Gastrocnemius medialis (tissue), 4 donors: ENCODE results near the gene DCTD. TPM values are rescaled to one million over a fixed set of nuclear protein-coding genes. Genes with fewer than 3 reads are reported as not detected.

Experiments used
- ATAC-seq, 2 donors: fragments of 150-250 bp; one replicate each; pipeline ENCODE4 v1.9.1; 2016
- DNase-seq, 2 donors: peaks; one replicate each; pipeline ENCODE4 v3.0.0-alpha.2; 2019
- H3K27ac ChIP-seq, 4 donors: fragments of 200-600 bp; sonication (generic); 1 replicate in 1 of 4; 2 replicates in 3 of 4; pipeline ENCODE4 v1.5.1; 2016 to 2018; ENCODE audit warnings: mild to moderate bottlenecking in 2 of 4, moderate library complexity in 1 of 4
- H3K27me3 ChIP-seq, 3 donors: fragments of 200-600 bp; sonication (generic) in 2 of 3; 1 replicate in 1 of 3; 2 replicates in 2 of 3; pipeline versions ENCODE4 v1.5.1 to v1.6.0; 2016 to 2019; ENCODE audit warnings: mild to moderate bottlenecking in 1 of 3, moderate library complexity in 1 of 3
- H3K36me3 ChIP-seq, 2 donors: fragments of 200-600 bp; sonication (generic) in 1 of 2; one replicate each; pipeline ENCODE4 v1.5.1; 2017 to 2018
- H3K4me1 ChIP-seq, 2 donors: fragments of 200-600 bp; sonication (generic) in 1 of 2; one replicate each; pipeline ENCODE4 v1.5.1; 2016 to 2017; ENCODE audit warnings: mild to moderate bottlenecking in 2 of 2
- H3K4me3 ChIP-seq, 4 donors: fragments of 200-600 bp; sonication (generic) in 3 of 4; 1 replicate in 1 of 4; 2 replicates in 3 of 4; pipeline ENCODE4 v1.5.1; 2016 to 2019; ENCODE audit warnings: mild to moderate bottlenecking in 2 of 4
- H3K9me3 ChIP-seq, 3 donors: fragments of 200-600 bp; sonication (generic) in 2 of 3; 1 replicate in 1 of 3; 2 replicates in 2 of 3; pipeline ENCODE4 v1.5.1; 2016 to 2019
- POLR2A ChIP-seq, 2 donors: fragments of 450-650 bp; IDR thresholded peaks; one replicate each; pipeline ENCODE4 v1.6.1; 2017; ENCODE audit warnings: antibody characterized with exemption in 2 of 2, mild to moderate bottlenecking in 2 of 2, moderate library complexity in 2 of 2
- in situ Hi-C, 4 donors: fragments of 200-750 bp; cut with MboI; loops; one replicate each; pipeline versions ENCODE4 v1.15.0 to v1.8.0; 2017; ENCODE audit warnings: low sequenced_read_pairs in 4 of 4
- intact Hi-C: fragments of 100-400 bp; cut with DNase I; formaldehyde crosslinking; loops from one replicate; pipeline ENCODE4 v1.15.1; 2023; ENCODE audit warnings: low total_unique reads
- total RNA-seq, 4 donors: library from RNA; depleted of rRNA; stranded (reverse); fragments of >200 nt; gene quantifications; one replicate each; pipeline versions ENCODE4 v1.1.0 to v1.2.3, GENCODE V29; 2016
- TF ChIP-seq, protein P1 (sequence below), 5 experiments: fragments of 450-650 bp in 3 of 5; fragments of 200-600 bp in 2 of 5; sonication (generic) in 2 of 5; IDR thresholded peaks in 4 of 5; conservative IDR thresholded peaks in 1 of 5; 1 replicate in 4 of 5; 2 replicates in 1 of 5; pipeline ENCODE4 v1.5.1; 2016 to 2019; ENCODE audit warnings: antibody characterized with exemption in 5 of 5, mild to moderate bottlenecking in 3 of 5, moderate library complexity in 3 of 5

DCTD gene
- total RNA-seq, 4 donors from 2014 or later = 32.2 to 48.2 (median 39.1) TPM

DNA sequence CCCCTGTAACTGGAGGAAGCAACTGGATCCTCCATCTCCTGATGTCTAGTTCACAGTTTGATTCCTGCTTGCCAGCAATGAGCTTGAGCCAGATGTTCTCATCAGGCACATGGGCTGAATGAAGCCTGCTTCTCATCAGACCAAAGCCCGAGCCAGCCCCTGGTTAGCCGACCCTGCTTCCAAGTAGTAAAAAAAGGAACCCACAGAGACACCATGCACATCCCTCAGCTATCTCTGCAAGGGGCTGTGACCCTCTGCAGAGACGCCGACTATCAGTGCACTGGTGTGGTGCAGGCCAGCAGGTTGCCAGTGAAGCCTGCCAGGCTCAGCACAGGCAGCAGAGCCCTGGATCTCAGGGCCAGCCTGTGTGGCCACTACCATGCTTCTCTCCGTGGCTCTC, 2.8 kb downstream of the DCTD start:
- intact Hi-C loops = no loop called here
- H3K4me3 ChIP-seq = no peak overlapping the region
- TF ChIP-seq, protein P1, sequence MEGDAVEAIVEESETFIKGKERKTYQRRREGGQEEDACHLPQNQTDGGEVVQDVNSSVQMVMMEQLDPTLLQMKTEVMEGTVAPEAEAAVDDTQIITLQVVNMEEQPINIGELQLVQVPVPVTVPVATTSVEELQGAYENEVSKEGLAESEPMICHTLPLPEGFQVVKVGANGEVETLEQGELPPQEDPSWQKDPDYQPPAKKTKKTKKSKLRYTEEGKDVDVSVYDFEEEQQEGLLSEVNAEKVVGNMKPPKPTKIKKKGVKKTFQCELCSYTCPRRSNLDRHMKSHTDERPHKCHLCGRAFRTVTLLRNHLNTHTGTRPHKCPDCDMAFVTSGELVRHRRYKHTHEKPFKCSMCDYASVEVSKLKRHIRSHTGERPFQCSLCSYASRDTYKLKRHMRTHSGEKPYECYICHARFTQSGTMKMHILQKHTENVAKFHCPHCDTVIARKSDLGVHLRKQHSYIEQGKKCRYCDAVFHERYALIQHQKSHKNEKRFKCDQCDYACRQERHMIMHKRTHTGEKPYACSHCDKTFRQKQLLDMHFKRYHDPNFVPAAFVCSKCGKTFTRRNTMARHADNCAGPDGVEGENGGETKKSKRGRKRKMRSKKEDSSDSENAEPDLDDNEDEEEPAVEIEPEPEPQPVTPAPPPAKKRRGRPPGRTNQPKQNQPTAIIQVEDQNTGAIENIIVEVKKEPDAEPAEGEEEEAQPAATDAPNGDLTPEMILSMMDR (IDR thresholded peaks at IDR 0.05 in 4 of 5, conservative IDR thresholded peaks at IDR 0.05 in 1 of 5) = no peak
- TF ChIP-seq POLR2A (IDR thresholded peaks at IDR 0.05) = no peak
- DNase-seq (no peak), ATAC-seq (no peak)
- peaks cover 6 to 10% of the 10 kb centered on the region in 2 donors for H3K4me1 ChIP-seq
- H3K27me3 ChIP-seq = no peaks in the 10 kb centered on the region
- H3K27ac ChIP-seq = no peak overlapping the region
- peaks cover 0 to 49% of the 10 kb centered on the region in 2 donors for H3K36me3 ChIP-seq
- in situ Hi-C loops = no loop called here
- no peaks in the 10 kb centered on the region for H3K9me3 ChIP-seq

DNA sequence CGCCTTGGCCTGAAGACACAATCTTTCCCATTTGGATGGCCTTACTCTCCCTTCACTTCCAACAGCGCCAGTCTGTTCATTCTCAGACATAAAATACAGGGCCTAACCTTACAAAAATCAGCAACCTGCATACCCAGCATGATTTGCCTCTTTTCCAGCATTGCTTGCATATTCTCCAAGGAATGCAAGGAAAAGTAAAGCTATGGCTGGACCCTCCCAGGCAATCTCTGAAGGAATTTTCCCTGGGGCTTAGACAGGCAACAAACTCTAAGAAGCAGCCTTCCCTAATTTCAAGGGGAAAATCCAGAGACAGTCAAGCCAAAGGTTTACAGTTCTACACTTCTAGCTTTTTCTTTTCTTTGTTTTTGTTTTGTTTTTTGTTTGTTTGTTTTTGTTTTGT, 3.6 kb downstream of the DCTD start:
- H3K27me3 ChIP-seq = no peaks in the 10 kb centered on the region
- no peak overlapping the region for H3K27ac ChIP-seq
- peaks cover 6 to 10% of the 10 kb centered on the region in 2 donors for H3K4me1 ChIP-seq
- intact Hi-C loops (no loop called here), in situ Hi-C loops (no loop called here)
- TF ChIP-seq, protein P1 (IDR thresholded peaks at IDR 0.05 in 4 of 5, conservative IDR thresholded peaks at IDR 0.05 in 1 of 5) = no peak
- no peak for TF ChIP-seq POLR2A (IDR thresholded peaks at IDR 0.05)
- H3K9me3 ChIP-seq = no peaks in the 10 kb centered on the region
- ATAC-seq = no peak
- no peak for DNase-seq
- H3K36me3 ChIP-seq = peaks cover 0 to 49% of the 10 kb centered on the region in 2 donors
- no peak overlapping the region for H3K4me3 ChIP-seq

DNA sequence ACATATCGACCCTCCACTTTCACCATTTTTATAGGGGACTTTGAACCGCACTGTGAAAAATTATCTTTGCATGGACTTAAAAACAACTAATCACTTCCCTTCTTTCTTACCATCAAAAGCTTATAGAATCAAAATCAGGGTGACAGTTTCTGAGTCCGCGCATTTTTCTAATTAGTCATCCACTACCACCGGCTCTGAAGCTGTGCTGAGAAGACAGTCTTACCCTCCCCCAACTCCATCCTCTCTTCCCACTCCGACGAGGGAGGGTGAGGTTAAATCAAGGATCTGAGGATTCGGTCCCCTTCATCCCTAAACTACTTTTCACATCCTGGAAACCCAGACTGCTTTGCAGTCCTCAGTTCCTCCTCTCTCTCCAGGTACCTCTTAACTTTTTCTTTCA, 4.2 kb downstream of the DCTD start:
- peaks cover 5 to 6% of the 10 kb centered on the region in 2 donors for H3K4me1 ChIP-seq
- in situ Hi-C loops (no loop called here), intact Hi-C loops (no loop called here)
- no peak for TF ChIP-seq POLR2A (IDR thresholded peaks at IDR 0.05)
- TF ChIP-seq, protein P1 (IDR thresholded peaks at IDR 0.05 in 4 of 5, conservative IDR thresholded peaks at IDR 0.05 in 1 of 5) = no peak
- H3K27me3 ChIP-seq = no peaks in the 10 kb centered on the region
- no peak for DNase-seq
- no peaks in the 10 kb centered on the region for H3K9me3 ChIP-seq
- H3K4me3 ChIP-seq = no peak overlapping the region
- H3K36me3 ChIP-seq = peaks cover 0 to 49% of the 10 kb centered on the region in 2 donors
- no peak for ATAC-seq
- no peak overlapping the region for H3K27ac ChIP-seq

DNA sequence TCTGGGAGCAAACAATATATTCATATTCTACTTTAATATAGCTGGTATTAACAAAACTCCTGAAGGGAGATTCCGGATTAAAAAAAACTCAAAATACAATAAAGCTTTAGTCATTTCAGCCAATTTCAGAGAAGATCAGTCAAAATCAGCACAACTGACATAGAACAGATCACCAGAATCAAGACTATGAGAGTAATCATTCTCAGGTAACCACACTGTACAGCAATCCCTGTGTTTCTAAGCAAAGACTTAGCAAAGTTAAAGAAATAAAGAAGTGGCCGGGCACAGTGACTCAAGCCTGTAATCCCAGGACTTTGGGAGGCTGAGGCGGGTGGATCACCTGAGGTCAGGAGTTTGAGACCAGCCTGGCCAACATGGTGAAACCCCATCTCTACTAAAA, 9.1 kb downstream of the DCTD start:
- in situ Hi-C loops (no loop called here), intact Hi-C loops (no loop called here)
- H3K36me3 ChIP-seq = peaks cover 0 to 43% of the 10 kb centered on the region in 2 donors
- peaks cover 0 to 5% of the 10 kb centered on the region in 2 donors for H3K4me1 ChIP-seq
- no peaks in the 10 kb centered on the region for H3K27me3 ChIP-seq
- TF ChIP-seq, protein P1 (IDR thresholded peaks at IDR 0.05 in 4 of 5, conservative IDR thresholded peaks at IDR 0.05 in 1 of 5) = no peak
- TF ChIP-seq POLR2A (IDR thresholded peaks at IDR 0.05) = no peak
- DNase-seq (no peak), ATAC-seq (no peak)
- no peak overlapping the region for H3K27ac ChIP-seq
- no peaks in the 10 kb centered on the region for H3K9me3 ChIP-seq
- no peak overlapping the region for H3K4me3 ChIP-seq

DNA sequence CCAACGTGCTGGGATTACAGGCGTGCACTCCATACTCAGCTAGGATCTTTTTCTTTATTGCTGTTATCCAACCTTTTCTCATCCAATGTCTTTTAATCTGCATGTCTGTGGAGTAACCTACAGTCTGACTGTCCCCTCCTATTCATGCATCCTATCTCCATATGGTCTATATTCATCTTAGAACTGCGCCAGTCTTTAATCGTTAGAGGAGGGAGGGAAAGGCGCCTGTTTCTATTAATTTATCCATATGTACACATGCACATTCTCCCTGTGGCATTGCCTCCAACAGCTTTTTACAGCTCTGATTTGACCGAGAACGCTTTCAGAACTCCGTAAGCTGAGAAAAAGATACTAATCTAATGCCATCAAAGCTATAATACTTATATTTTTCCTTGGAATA, 9.8 kb downstream of the DCTD start:
- Histone ChIP-seq H3K27ac (no peak overlapping the region), H3K9me3 (no peaks in the 10 kb centered on the region), H3K4me1 (peaks cover 0 to 4% of the 10 kb centered on the region in 2 donors), H3K27me3 (no peaks in the 10 kb centered on the region), H3K36me3 (peaks cover 0 to 43% of the 10 kb centered on the region in 2 donors), H3K4me3 (no peak overlapping the region)
- DNase-seq (no peak), ATAC-seq (no peak)
- TF ChIP-seq, protein P1 (IDR thresholded peaks at IDR 0.05 in 4 of 5, conservative IDR thresholded peaks at IDR 0.05 in 1 of 5) = no peak
- TF ChIP-seq POLR2A (IDR thresholded peaks at IDR 0.05) = no peak
- in situ Hi-C loops (no loop called here), intact Hi-C loops (no loop called here)
